Fibroblast of the conjunctiva (primary cell): ENCODE results near the gene TRMU.

Experiments
- DNase-seq: peaks from one replicate; pipeline ENCODE4 v3.0.0-alpha.2; 2010; ENCODE audit warnings: low read depth

Gene TRMU

GRCh38 chr22:46369716-46370583, 34.4 kb downstream of the TRMU start:
- no peak for DNase-seq

GRCh38 chr22:46370584-46371291, 35.2 kb downstream of the TRMU start:
- no peak for DNase-seq

GRCh38 chr22:46371623-46372226, 36.2 kb downstream of the TRMU start:
- DNase-seq: no peak

- DNase-seq: no peak
These were observed 37.2 kb downstream of the TRMU start for GRCh38 chr22:46372686-46373085.

DNA sequence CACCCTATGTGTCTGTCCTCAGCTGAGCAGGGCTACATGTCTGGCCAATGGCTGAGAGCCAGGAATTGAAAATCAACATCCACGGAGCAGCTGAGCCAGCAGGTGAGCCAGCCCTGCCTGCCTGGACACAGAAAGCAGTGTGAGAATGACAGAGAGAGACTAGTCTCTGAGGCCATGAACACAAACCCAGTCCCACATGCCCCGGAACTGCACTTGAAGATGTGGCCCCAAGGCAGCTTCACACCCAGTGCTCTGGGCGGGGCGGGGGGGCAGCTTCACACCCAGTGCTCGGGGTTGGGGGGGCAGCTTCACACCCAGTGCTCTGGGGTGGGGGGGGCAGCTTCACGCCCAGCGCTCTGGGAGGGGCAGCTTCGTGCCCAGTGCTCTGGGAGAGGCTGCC, 37.6 kb downstream of the TRMU start:
- DNase-seq: no peak

DNA sequence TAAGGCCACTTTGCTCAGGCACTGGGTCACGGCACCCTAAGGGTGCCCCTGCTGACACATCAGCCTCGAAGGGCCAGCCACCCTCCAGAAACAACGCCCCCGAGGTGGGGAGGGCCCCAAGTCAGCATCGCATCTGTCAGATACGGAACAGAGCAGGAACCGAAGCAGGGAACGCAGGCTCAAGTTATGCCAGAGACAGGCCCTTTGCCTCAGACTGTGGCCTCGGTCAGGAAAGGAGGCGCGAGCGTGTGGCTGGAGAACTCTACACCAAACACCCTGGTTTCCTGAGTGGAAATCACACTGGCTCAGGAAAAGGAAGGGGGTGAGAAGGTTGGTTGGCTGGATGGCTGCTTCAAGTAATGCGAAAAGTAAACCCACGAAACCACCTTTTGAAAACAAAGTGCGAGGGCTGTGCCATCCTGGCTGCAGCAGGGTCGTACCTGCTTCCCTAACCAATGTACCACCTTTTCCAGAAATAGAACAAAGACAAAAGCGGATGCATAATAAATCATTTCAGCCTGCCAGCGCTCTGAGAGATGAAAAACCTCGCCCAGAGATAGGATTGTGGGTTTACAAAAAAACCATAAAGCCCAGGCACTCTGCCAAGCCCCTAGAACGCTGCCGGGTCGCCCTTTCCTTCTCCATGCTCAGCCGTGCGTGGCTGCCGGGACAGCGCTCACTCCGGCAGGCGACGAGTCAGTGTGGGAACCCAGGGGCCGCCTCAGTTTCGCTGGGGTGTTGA, 38.6 kb downstream of the TRMU start:
- DNase-seq: no peak

GRCh38 chr22:46374663-46375474, 39.4 kb downstream of the TRMU start:
- no peak for DNase-seq

DNA sequence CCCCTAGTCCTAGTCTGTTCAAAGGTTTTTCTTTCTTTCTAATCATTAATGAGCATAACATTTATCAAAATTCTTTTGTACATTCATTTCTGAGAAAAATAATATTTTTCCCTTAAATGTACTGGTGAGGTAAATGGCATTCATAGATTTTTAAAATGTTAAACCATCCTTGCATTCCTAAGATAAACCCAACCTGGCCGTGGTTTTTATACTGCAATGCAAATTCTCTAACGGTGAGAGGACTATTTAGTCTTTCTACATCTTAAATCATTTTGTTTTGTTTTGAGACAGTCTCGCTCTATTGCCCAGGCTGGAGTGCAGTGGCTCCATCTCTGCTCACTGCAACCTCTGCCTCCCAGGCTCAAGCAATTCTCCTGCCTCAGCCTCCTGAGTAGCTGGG, 40.6 kb downstream of the TRMU start:
- no peak for DNase-seq

DNA sequence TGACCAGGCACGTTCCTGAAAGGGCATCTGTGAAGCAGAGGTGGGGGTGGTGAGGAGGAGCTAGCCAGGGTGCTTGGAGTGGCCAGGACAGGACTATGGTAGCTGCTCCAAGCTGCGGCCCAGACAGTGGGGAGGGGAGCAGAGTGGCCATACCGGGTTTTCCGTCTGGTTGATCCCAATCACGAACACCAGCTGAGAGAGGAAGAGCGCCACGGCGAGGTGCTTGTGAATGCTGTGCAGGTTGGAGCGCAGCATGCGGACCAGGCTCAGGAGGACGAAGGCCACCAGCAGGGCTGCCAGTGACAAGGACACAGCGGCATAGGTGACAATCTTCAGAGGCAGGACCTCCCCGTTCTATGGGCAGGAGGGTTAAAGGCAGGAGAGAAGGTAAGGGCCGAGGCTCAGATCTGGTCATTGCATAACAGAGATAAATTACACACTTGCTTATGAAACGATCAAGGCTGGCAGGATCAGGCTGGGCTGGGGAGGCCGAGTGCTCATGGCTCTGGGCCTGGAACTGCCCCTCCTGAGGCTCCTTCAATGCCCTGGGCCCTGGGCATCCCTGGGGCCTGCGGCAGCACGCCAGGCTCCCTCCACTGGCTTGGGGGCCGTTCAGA, 41.5 kb downstream of the TRMU start:
- no peak for DNase-seq

GRCh38 chr22:46377525-46378425, 42.3 kb downstream of the TRMU start:
- no peak for DNase-seq

- DNase-seq: no peak
These were observed 43.0 kb downstream of the TRMU start for GRCh38 chr22:46378426-46379065.

DNA sequence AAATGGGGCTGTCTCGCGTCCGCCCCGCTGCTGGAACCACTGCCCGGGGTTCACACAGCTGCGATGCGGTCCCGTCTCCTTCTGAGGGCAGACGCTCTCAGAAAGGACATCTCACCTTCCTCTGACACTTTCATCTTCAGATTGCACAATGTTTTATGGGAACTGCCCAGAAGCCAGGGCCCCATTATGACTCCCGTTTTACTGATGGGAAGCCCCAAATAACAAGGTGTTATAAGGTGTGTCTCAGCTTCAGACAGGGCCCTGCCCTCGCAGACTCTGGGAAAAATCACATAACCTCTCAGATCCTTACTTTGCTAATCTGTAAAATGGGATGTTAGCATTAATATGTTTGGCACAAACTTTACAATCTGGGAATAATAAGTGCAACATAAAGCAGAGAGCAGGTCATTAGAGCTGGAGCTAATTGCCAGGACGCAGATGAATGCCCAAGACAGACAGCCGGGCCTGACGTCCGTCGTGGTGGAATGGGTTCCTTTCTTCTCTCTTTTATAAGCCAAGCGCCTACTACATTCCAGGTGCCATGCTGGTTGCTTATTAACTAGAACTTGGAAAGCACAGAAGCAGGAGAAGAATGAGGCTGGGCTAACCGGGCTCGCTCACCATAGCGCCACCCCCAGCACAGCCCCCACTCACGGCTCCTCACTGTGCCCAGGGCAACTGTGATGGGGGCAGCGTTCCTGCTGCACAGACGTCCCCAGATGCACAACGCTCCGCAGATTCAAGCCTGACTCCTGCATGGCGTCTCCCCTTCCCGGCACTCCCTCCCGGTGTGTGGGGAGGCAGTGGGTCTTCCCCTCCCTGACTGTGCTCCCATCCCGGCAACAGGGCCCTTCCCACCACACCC, 43.8 kb downstream of the TRMU start:
- DNase-seq: no peak

GRCh38 chr22:46380069-46380468, 44.6 kb downstream of the TRMU start:
- DNase-seq: no peak

- DNase-seq: no peak
These were observed 45.1 kb downstream of the TRMU start for GRCh38 chr22:46380581-46380980.

DNA sequence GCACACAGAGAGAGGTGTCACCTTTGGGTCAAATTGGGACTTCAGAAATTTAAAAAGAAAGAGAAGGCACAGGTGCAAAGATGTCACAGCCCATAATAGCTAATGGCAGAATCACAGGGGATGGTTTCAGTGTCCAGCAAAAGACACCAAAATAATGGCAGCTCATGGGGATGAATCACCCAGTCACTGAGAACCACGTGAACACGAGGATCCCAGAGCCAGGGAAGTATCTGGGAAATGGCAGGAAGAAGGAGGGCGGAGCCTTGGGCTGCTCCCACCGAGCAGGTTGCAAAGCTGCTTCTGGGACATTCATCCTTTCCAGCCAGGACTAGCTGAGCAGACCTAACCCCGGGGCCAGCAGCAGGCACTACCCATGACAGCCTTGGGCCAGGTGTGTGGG, 45.6 kb downstream of the TRMU start:
- DNase-seq: no peak

GRCh38 chr22:46381731-46382130, 46.2 kb downstream of the TRMU start:
- no peak for DNase-seq

GRCh38 chr22:46382524-46382923, 47.0 kb downstream of the TRMU start:
- DNase-seq: no peak

- DNase-seq: no peak
These were observed 50.8 kb downstream of the TRMU start for GRCh38 chr22:46386312-46386711.
